ENCODE data around the gene HEATR9. TPM values are rescaled to one million over a fixed set of nuclear protein-coding genes. Genes with fewer than 3 reads are reported as not detected.

The HEATR9 gene
- total and polyA plus RNA-seq, 2 of the 13 experiments (the other 11 are each of a cell fraction or from before 2014, with no cell fraction given) = not detected

GRCh38 chr17:35875072-35875799, 6.5 kb upstream of the HEATR9 start (continued):
- TF ChIP-seq HMGXB3 (CRISPR knock-in tag; IDR thresholded peaks at IDR 0.05; ENCODE audit: borderline replicate concordance) = no peak
- no peak for TF ChIP-seq FOXJ3 (CRISPR knock-in tag; IDR thresholded peaks at IDR 0.05; ENCODE audit: borderline replicate concordance)
- no peak for TF ChIP-seq ZBTB25 (CRISPR knock-in tag; IDR thresholded peaks at IDR 0.05)
- TF ChIP-seq SP2 (CRISPR knock-in tag; IDR thresholded peaks at IDR 0.05) = no peak
- no peak for TF ChIP-seq ZNF777 (CRISPR knock-in tag; IDR thresholded peaks at IDR 0.05)
- no peak for TF ChIP-seq ZEB1 (IDR thresholded peaks at IDR 0.05; ENCODE audit: insufficient replicate concordance, low read depth)
- TF ChIP-seq MYC (CRISPR knock-in tag; IDR thresholded peaks at IDR 0.05; ENCODE audit: borderline replicate concordance) = no peak
- no peak for TF ChIP-seq KLF6 (CRISPR knock-in tag; IDR thresholded peaks at IDR 0.05)
- TF ChIP-seq HOXA5 (CRISPR knock-in tag; IDR thresholded peaks at IDR 0.05) = no peak
- no peak for TF ChIP-seq ZNF841 (CRISPR knock-in tag; IDR thresholded peaks at IDR 0.05; ENCODE audit: borderline replicate concordance)
- no peak for TF ChIP-seq ATAD3A (CRISPR knock-in tag; IDR thresholded peaks at IDR 0.05)
- TF ChIP-seq ZNF292 (CRISPR knock-in tag; IDR thresholded peaks at IDR 0.05; ENCODE audit: borderline replicate concordance, low read depth) = no peak
- no peak for TF ChIP-seq ZNF567 (CRISPR knock-in tag; IDR thresholded peaks at IDR 0.05; ENCODE audit: borderline replicate concordance)
- TF ChIP-seq FLYWCH1 (CRISPR knock-in tag; IDR thresholded peaks at IDR 0.05) = no peak
- TF ChIP-seq ARID2 (CRISPR knock-in tag; IDR thresholded peaks at IDR 0.05; ENCODE audit: borderline replicate concordance) = no peak
- TF ChIP-seq ZFYVE20 (CRISPR knock-in tag; IDR thresholded peaks at IDR 0.05; ENCODE audit: borderline replicate concordance, low read depth) = no peak
- no peak for TF ChIP-seq ZSCAN22 (CRISPR knock-in tag; IDR thresholded peaks at IDR 0.05)
- TF ChIP-seq ZNF251 (CRISPR knock-in tag; IDR thresholded peaks at IDR 0.05) = no peak
- TF ChIP-seq HNRNPH1 (optimal IDR thresholded peaks at IDR 0.05; ENCODE audit: low read depth, low read length) = no peak
- TF ChIP-seq, protein P1, sequence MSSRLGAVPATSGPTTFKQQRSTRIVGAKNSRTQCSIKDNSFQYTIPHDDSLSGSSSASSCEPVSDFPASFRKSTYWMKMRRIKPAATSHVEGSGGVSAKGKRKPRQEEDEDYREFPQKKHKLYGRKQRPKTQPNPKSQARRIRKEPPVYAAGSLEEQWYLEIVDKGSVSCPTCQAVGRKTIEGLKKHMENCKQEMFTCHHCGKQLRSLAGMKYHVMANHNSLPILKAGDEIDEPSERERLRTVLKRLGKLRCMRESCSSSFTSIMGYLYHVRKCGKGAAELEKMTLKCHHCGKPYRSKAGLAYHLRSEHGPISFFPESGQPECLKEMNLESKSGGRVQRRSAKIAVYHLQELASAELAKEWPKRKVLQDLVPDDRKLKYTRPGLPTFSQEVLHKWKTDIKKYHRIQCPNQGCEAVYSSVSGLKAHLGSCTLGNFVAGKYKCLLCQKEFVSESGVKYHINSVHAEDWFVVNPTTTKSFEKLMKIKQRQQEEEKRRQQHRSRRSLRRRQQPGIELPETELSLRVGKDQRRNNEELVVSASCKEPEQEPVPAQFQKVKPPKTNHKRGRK (CRISPR knock-in tag; IDR thresholded peaks at IDR 0.05) = no peak
- peak in 1 of 2 experiments; percentile 53; a peak in 2 of 4 replicates for TF ChIP-seq EP300 (IDR thresholded peaks at IDR 0.05; ENCODE audit: low read depth in 2 of 2, low read length in 2 of 2)
- TF ChIP-seq EP300 (CRISPR knock-in tag; IDR thresholded peaks at IDR 0.05; ENCODE audit: borderline replicate concordance) = no peak

All from HepG2 (cell line).